CD14-positive monocyte (primary cell): Measurements from ENCODE around the gene ORMDL2. TPM values are rescaled to one million over a fixed set of nuclear protein-coding genes. Genes with fewer than 3 reads are reported as not detected.

Experiments used
- DNase-seq, 3 donors: peaks; one replicate each; pipeline ENCODE4 v3.0.0-alpha.2; 2011 to 2022
- H2AFZ ChIP-seq: 2 replicates; pipeline ENCODE4 v1.6.0; 2012; ENCODE audit warnings: mild to moderate bottlenecking, low read depth, low read length, inconsistent platforms; ENCODE audit not compliant: insufficient read depth, poor library complexity, severe bottlenecking
- H3K27ac ChIP-seq, 2 donors: 1 replicate in 1 of 2; 2 replicates in 1 of 2; pipeline ENCODE4 v1.5.1; 2012 to 2013; ENCODE audit warnings: low read length in 2 of 2, control low read depth in 1 of 2, inconsistent platforms in 1 of 2, low read depth in 1 of 2, mild to moderate bottlenecking in 1 of 2
- H3K27me3 ChIP-seq, 2 donors: one replicate each; pipeline versions ENCODE4 v1.6.0 to v1.6.1; 2011 to 2013; ENCODE audit warnings: low read length in 2 of 2; ENCODE audit not compliant: control insufficient read depth in 2 of 2, insufficient read depth in 2 of 2
- H3K36me3 ChIP-seq, 2 donors: replicated peaks in 1 of 2; 1 replicate in 1 of 2; 2 replicates in 1 of 2; pipeline versions ENCODE4 v1.5.1 to v1.6.1; 2012 to 2013; ENCODE audit warnings: low read length in 2 of 2, control low read depth in 1 of 2, inconsistent platforms in 1 of 2, mild to moderate bottlenecking in 1 of 2; ENCODE audit not compliant: insufficient read depth in 2 of 2, control insufficient read depth in 1 of 2
- H3K4me1 ChIP-seq, 2 donors: 1 replicate in 1 of 2; 2 replicates in 1 of 2; pipeline versions ENCODE4 v1.5.1 to v1.6.1; 2012 to 2013; ENCODE audit warnings: low read length in 2 of 2, control low read depth in 1 of 2, inconsistent platforms in 1 of 2, mild to moderate bottlenecking in 1 of 2, moderate library complexity in 1 of 2; ENCODE audit not compliant: insufficient read depth in 2 of 2, control insufficient read depth in 1 of 2
- H3K4me2 ChIP-seq: replicated peaks from 2 replicates; pipeline ENCODE3; 2012; ENCODE audit warnings: low read length, moderate library complexity, mild to moderate bottlenecking; ENCODE audit not compliant: poor library complexity, severe bottlenecking; ENCODE audit errors: extremely low read depth
- H3K4me3 ChIP-seq, 3 experiments: fragments of 200-600 bp in 1 of 3; sonication (generic) in 1 of 3; replicated peaks in 1 of 3; 1 replicate in 2 of 3; 2 replicates in 1 of 3; pipeline ENCODE4 v1.5.1; 2011 to 2013; ENCODE audit warnings: low read length in 3 of 3, mild to moderate bottlenecking in 3 of 3, control low read depth in 2 of 3, low read depth in 2 of 3, inconsistent platforms in 1 of 3, moderate library complexity in 1 of 3
- H3K79me2 ChIP-seq: 2 replicates; pipeline ENCODE4 v1.6.0; 2012; ENCODE audit warnings: mild to moderate bottlenecking, control low read depth, inconsistent platforms, low read length, moderate library complexity; ENCODE audit not compliant: insufficient read depth
- H3K9ac ChIP-seq: 2 replicates; pipeline ENCODE4 v1.6.0; 2017; ENCODE audit warnings: low read length, mild to moderate bottlenecking; ENCODE audit not compliant: insufficient read depth, poor library complexity, severe bottlenecking
- H3K9me3 ChIP-seq, 2 donors: replicated peaks in 1 of 2; 1 replicate in 1 of 2; 2 replicates in 1 of 2; pipeline versions ENCODE4 v1.5.1 to v1.6.1; 2012 to 2013; ENCODE audit warnings: low read length in 2 of 2, control low read depth in 1 of 2; ENCODE audit not compliant: control insufficient read depth in 1 of 2, insufficient read depth in 1 of 2
- H4K20me1 ChIP-seq: 2 replicates; pipeline ENCODE4 v1.6.0; 2012; ENCODE audit warnings: mild to moderate bottlenecking, low read length, control low read depth, moderate library complexity; ENCODE audit not compliant: insufficient read depth
- H3K27ac Mint-ChIP-seq, 7 donors: one replicate each; pipeline ENCODE4 v1.8.0; 2020; ENCODE audit warnings: mild to moderate bottlenecking in 7 of 7, mixed read lengths in 7 of 7, moderate library complexity in 6 of 7, inconsistent platforms in 2 of 7
- H3K27me3 Mint-ChIP-seq, 3 donors: one replicate each; pipeline ENCODE4 v1.8.0; 2021 to 2022; ENCODE audit warnings: low read depth in 3 of 3, mild to moderate bottlenecking in 3 of 3, mixed read lengths in 3 of 3, moderate library complexity in 3 of 3, inconsistent platforms in 1 of 3
- H3K36me3 Mint-ChIP-seq, 2 donors: one replicate each; pipeline ENCODE4 v1.8.0; 2020; ENCODE audit warnings: mixed read lengths in 2 of 2, inconsistent platforms in 1 of 2, mild to moderate bottlenecking in 1 of 2
- H3K4me1 Mint-ChIP-seq: one replicate; pipeline ENCODE4 v1.8.0; 2020; ENCODE audit warnings: mild to moderate bottlenecking, mixed read lengths
- H3K4me3 Mint-ChIP-seq, 2 donors: one replicate each; pipeline ENCODE4 v1.8.0; 2020; ENCODE audit warnings: mild to moderate bottlenecking in 2 of 2, mixed read lengths in 2 of 2, moderate library complexity in 1 of 2
- H3K9me3 Mint-ChIP-seq, 7 donors: one replicate each; pipeline ENCODE4 v1.8.0; 2020 to 2022; ENCODE audit warnings: mixed read lengths in 7 of 7, mild to moderate bottlenecking in 6 of 7, moderate library complexity in 6 of 7, inconsistent platforms in 2 of 7
- WGBS: methylation state at CpG from one replicate; pipeline ENCODE4 v1.1.5; 2013; ENCODE audit warnings: missing lambda C conversion rate; ENCODE audit not compliant: insufficient coverage; 5-methylcytosine and 5-hydroxymethylcytosine counted together
- intact Hi-C, 2 donors: fragments of 100-400 bp; cut with micrococcal nuclease; formaldehyde crosslinking; loops; one replicate each; pipeline versions ENCODE4 v1.15.0 to v1.15.1; 2023
- polyA plus RNA-seq, 3 donors: library from polyadenylated mRNA; depleted of rRNA in 1 of 3; unstranded in 2 of 3; stranded (reverse) in 1 of 3; fragments of 300-500 nt in 2 of 3; fragments of >200 nt in 1 of 3; fragmentation: Illumina TruSeq in 2 of 3; gene quantifications; 1 replicate in 2 of 3; 2 replicates in 1 of 3; pipeline ENCODE4 v1.2.3, GENCODE V29; 2012 to 2021
- TF ChIP-seq, protein P1 (sequence below): fragments of 200-600 bp; IDR thresholded peaks from one replicate; pipeline ENCODE4 v1.8.0; 2022; ENCODE audit warnings: antibody characterized with exemption, mild to moderate bottlenecking

Gene ORMDL2
- polyA plus RNA-seq, 3 donors: 15.5 to 140 (median 137) TPM

DNA sequence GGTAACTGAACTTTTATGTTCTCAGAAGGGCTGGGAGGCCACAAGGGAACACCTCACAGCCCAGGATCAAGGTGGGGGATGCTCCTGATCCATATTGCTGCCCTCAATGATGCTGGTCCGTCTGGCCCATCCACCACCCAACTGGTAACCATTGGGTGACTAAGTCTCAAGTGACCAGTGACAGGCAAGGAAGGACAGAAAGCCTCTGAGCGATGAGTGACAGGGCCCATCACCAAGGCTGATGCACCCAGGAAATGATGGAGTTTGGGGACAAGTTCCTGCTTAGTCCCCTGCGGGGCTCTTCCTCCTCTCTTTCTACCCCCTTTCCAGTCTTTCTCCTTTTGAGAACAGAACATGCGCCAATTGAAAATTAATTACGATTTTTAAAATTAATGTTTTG, 27.5 kb downstream of the ORMDL2 start:
- TF ChIP-seq, protein P1, sequence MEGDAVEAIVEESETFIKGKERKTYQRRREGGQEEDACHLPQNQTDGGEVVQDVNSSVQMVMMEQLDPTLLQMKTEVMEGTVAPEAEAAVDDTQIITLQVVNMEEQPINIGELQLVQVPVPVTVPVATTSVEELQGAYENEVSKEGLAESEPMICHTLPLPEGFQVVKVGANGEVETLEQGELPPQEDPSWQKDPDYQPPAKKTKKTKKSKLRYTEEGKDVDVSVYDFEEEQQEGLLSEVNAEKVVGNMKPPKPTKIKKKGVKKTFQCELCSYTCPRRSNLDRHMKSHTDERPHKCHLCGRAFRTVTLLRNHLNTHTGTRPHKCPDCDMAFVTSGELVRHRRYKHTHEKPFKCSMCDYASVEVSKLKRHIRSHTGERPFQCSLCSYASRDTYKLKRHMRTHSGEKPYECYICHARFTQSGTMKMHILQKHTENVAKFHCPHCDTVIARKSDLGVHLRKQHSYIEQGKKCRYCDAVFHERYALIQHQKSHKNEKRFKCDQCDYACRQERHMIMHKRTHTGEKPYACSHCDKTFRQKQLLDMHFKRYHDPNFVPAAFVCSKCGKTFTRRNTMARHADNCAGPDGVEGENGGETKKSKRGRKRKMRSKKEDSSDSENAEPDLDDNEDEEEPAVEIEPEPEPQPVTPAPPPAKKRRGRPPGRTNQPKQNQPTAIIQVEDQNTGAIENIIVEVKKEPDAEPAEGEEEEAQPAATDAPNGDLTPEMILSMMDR: no peak
- peaks cover 30 to 33% of the 10 kb centered on the region in 2 donors for H3K4me1 ChIP-seq
- Mint-ChIP-seq H3K4me1 (peaks cover 53% of the 10 kb centered on the region), H3K4me3 (no peak overlapping the region), H3K27ac (peak overlapping the region in 5 of 7 donors; percentile 14 to 79 (median 71)), H3K27me3 (peaks cover 0 to 8% (median 4%) of the 10 kb centered on the region in 3 donors), H3K9me3 (peaks cover 0 to 2% (median 0%) of the 10 kb centered on the region in 7 donors), H3K36me3 (peaks cover 0 to 3% of the 10 kb centered on the region in 2 donors)
- H3K4me3 ChIP-seq: no peak overlapping the region
- no peaks in the 10 kb centered on the region for H3K79me2 ChIP-seq
- no peaks in the 10 kb centered on the region for H4K20me1 ChIP-seq
- intact Hi-C loops: no loop called here
- H3K36me3 ChIP-seq: no peaks in the 10 kb centered on the region
- no peaks in the 10 kb centered on the region for H3K27me3 ChIP-seq
- no peak overlapping the region for H3K9ac ChIP-seq
- no peak overlapping the region for H2AFZ ChIP-seq
- peak; percentile 26 to 82 (median 29) for DNase-seq
- H3K9me3 ChIP-seq: no peaks in the 10 kb centered on the region
- no peak overlapping the region for H3K27ac ChIP-seq
- no peak overlapping the region for H3K4me2 ChIP-seq
- 100% methylated on average over 1 of the region's 5 CpGs for WGBS

DNA sequence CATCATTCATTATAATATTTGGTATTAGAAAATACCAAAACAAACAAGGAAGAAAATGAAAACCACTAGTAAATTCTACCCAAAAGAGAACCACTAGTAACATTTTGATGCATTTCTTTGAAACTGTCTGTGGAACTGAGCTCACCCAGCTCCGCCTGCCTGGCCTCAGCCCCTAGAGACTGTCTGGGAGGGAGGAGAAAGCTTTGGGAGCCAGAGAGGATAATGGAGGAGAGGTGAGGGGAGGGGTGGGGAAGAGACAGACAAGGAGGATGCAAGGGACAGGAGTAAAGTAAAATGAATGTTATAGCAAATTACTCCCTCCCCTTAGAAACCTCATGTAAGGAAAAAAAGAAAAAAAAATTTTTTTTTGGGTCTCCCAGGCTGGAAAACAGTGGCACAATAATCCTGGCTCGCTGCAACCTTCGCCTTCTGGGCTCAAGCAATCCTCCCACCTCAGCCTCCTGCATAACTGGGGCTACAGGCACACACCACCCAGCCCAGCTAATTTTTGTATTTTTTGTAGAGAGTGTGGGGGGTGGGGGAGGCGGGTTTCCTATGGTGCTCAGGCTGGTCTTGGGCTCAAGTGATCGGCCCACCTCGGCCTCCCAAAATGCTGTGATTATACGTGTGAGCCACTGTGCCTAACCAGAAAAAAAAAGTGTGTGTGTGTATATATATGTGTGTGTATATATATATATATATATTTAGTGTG, 28.1 kb downstream of the ORMDL2 start:
- H3K27ac Mint-ChIP-seq: peak overlapping the region in 5 of 7 donors; percentile 42 to 90 (median 79)
- no peak for DNase-seq
- no peak overlapping the region for H3K4me3 Mint-ChIP-seq
- TF ChIP-seq, protein P1: no peak
- H3K9ac ChIP-seq: no peak overlapping the region
- no peaks in the 10 kb centered on the region for H3K27me3 ChIP-seq
- H3K27me3 Mint-ChIP-seq: peaks cover 0 to 5% (median 2%) of the 10 kb centered on the region in 3 donors
- H4K20me1 ChIP-seq: no peaks in the 10 kb centered on the region
- peaks cover 30 to 33% of the 10 kb centered on the region in 2 donors for H3K4me1 ChIP-seq
- H3K4me1 Mint-ChIP-seq: peaks cover 53% of the 10 kb centered on the region
- H3K9me3 ChIP-seq: no peaks in the 10 kb centered on the region
- H2AFZ ChIP-seq: no peak overlapping the region
- H3K27ac ChIP-seq: no peak overlapping the region
- intact Hi-C loops: no loop called here
- H3K9me3 Mint-ChIP-seq: peaks cover 0 to 2% (median 0%) of the 10 kb centered on the region in 7 donors
- no peaks in the 10 kb centered on the region for H3K36me3 ChIP-seq
- no peak overlapping the region for H3K4me3 ChIP-seq
- H3K79me2 ChIP-seq: no peaks in the 10 kb centered on the region
- WGBS: 95% methylated on average over 4 of the region's 7 CpGs
- H3K36me3 Mint-ChIP-seq: no peaks in the 10 kb centered on the region
- H3K4me2 ChIP-seq: no peak overlapping the region
